Femur (tissue), 1 donor: ENCODE results near the gene TSGA10.
"Not testable (repeated sequence)": the region's sequence is repeated elsewhere in the genome, so short reads cannot be mapped to it uniquely, and the experiment has no call there.

Experiments used
- DNase-seq: peaks from one replicate; pipeline ENCODE4 v3.0.0-alpha.2; 2017

Gene TSGA10, protein sequence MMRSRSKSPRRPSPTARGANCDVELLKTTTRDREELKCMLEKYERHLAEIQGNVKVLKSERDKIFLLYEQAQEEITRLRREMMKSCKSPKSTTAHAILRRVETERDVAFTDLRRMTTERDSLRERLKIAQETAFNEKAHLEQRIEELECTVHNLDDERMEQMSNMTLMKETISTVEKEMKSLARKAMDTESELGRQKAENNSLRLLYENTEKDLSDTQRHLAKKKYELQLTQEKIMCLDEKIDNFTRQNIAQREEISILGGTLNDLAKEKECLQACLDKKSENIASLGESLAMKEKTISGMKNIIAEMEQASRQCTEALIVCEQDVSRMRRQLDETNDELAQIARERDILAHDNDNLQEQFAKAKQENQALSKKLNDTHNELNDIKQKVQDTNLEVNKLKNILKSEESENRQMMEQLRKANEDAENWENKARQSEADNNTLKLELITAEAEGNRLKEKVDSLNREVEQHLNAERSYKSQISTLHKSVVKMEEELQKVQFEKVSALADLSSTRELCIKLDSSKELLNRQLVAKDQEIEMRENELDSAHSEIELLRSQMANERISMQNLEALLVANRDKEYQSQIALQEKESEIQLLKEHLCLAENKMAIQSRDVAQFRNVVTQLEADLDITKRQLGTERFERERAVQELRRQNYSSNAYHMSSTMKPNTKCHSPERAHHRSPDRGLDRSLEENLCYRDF

DNA sequence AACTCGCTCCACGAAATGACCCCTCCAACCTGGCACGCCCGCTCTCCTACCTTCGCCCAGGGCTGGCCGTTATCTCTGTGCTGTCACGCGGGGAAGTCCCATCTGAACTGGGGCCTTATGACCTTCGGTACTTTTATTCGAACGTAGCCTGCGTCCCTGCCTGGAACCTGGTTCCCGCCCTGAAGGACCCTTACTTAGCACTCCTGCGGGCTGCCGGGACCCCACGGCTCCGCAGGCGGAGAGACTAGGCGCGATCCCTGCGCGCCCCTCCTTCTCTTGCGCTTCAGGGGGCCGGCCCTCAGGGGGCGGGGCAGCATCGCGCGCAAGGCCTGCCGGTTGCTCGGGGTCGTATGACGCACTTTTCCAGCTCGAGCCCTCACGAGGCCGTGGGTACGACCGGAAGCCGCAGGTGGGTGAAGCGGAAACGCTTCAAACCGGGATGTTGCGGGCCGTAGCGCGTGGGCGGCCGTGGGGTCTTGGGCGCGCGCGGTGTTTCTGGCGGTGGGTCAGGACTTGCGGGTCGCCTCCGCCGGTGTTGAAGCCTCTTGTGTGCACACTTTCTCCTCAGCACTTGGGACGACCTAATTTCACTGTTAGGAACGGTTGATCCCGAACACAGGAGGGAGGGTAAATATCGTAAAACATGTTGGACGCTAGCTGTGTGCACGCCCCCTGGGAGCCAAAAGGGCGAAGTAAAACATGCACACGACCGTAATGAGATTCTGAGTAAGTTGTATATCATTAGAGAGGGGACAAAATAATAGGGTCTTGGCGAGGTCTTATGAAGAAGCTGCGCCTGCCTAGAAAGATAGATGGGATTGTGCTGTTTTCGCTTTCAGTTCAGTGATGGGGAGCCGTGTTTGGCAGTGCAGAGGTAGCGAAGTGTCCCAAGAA, at the start of gene TSGA10, which contains the start of gene LIPT1:
TSS of gene TSGA10 (minus strand) at position 300 of the 894 bp plus-strand sequence. CDS start 45,503 bp downstream, outside the sequence.
TSS of gene LIPT1 (plus strand) at position 325 of the 894 bp plus-strand sequence. CDS start 6,991 bp downstream, outside the sequence.
- DNase-seq, result peak; percentile 95

DNA sequence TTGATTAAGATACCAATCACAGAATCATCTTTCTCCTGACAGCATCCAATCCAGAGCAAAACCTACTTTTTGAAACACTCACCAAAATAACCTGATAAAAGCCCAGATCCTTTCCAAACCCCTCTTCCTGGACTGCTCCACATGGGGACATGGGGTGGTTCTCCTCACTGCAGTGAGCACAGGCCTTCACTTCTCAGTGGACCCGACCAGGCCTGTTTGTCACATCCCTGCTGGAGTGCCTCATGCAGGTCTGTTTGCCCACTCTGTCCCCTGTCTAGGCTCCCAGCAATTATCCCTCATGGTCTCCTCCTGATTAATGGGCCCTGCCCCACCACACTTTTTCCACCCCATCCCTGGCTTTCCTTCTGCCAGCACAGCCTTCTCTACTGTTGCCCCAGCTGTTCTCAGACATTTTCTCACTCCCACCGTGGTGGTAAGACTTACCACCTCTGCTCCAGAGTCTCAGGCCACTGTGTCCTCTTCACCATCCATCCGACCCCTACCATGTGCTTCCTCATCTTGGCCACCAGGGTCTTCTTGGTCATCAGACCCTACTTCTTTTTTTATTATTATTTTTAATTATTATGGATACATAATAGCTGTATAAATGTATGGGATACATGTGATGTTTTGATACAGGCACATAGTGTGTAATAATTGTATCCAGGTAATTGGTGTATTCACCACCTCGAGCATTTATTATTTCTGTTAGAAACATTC, 47.4 kb upstream of the TSGA10 start:
- DNase-seq, result no peak

DNA sequence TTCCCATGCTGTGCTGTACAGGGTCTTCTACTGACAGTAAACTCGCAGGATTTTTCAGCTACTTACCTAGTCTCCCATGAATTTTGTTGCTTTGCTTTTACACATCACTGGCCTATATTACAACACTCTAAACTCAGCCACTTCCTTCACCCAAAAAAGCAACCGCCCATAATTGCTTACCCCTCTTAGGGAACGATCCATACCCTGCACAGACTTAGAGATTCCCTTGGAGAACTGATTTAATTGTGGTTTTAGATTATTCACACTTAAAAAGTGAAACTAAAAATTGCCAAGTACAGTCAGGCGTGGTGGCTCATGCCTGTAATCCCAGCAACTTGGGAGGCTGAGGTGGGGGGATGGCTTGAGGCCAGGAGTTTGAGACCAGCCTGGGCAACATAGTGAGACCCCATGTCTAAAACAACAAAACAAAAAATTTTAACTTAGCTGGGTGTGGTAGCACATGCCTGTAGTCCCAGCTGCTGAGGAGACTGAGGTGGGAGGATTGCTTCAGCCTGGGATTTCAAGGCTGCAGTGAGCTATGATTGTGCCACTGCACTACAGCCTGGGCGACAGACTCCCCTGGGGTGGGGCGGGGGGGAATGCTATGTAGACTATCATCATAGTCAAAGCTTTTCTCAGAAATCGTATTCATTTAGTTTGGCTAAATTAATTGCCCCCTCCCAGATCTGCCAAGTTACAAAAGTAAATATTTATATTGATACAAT, 45.5 kb upstream of the TSGA10 start:
- no peak for DNase-seq

DNA sequence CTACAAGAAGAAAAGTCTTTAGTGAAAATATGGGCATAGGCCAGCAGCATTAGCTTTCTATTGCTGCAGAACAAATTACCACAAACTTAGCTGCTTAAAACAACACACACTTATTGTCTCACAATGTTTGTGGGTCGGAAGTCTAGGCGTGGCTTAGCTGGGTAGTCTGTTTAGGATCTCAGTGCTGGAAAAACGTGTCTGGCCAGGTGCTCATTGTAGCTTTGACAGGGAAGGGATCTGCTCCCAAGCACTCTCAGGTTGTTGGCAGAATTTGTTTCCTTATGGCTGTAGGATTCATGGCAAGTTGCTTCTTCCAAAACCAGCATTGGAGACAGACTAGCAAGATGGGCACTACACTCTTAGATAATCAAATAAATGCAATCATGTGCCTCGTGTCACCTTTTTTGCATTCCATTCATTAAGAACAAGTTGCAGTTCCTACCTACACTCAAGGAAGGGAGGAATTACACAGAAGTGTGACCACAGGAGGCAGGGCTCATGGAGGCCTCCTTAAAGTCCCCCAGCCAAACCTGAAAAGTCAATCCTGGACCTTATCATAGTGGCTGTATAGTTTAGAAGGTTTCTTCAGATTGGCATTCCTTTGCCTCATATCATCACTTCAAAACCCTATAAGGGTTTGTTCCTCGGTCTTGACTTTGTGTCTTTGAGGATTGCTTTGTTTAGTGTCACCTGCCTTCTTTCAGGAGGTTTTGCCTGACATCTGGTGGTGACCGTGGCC, 43.5 kb upstream of the TSGA10 start:
- no peak for DNase-seq

DNA sequence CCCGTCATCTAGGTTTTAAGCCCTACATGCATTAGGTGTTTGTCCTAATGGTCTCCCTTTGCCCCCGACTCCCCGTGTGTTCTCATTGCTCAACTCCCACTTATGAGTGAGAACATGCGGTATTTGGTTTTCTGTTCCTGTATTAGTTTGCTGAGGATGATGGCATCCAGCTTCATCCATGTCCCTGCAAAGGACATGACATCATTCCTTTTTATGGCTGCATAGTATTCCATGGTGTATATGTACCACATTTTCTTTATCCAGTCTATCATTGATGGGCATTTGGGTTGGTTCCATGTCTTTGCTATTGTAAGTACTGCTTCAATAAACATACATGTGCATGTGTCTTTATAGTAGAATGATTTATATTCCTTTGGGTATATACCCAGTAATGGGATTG, 37.6 kb upstream of the TSGA10 start:
- not testable (repeated sequence) for DNase-seq

DNA sequence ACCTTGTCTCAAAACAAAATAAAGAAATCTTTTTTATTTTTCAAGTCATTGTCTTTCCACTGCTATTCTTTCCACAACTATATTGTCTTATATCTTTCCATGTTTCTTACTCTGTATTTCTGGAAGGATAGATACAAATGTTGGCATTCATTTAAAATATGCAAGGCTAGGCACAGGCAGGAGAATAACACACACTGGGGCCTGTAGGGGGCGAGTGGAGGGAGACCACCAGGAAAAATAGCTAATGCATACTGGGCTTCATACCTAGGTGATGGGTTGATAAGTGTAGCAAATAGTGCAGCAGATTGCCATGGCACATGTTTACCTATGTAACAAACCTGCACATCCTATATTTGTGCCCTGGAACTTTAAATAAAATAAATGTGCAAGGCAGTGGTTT, 35.8 kb upstream of the TSGA10 start:
- no peak for DNase-seq

DNA sequence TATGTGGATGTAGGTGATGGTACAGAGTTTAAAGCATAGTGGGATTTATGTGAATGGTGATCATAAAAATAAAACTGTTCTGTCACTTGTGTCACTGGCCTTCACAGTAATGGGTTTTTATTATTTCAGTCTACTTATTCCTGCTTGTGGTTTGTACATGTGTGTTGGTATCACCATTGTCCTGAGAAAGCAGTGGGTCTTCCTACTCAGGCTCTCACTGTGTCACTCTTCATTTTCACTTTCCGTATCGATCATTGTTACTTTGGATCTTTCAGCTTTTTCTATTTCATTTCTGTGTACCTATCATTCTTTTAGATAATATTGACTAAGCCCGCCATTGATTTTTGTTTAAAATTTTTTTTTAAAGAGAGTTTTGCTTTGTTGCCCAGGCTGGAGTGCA, 33.6 kb upstream of the TSGA10 start:
- DNase-seq, result no peak

DNA sequence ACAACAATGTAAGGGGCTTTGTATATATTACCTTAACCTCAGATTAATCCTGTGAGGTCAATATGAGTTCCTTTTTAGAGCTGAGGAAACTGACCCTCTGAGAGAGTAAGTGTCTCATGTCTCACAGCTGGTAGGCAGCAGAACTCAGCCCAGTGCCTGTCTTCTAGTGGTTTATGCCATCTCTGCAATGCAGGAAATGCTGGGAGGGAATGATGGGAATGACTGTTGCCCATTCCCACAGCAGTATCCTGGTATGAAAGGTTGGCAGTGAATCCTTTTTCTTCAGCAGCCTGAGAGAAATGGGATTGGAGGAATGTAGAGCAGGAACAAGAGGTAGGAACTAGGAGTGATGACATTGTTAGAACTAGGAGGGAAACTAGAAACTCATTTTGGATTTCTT, 32.3 kb upstream of the TSGA10 start:
- no peak for DNase-seq

DNA sequence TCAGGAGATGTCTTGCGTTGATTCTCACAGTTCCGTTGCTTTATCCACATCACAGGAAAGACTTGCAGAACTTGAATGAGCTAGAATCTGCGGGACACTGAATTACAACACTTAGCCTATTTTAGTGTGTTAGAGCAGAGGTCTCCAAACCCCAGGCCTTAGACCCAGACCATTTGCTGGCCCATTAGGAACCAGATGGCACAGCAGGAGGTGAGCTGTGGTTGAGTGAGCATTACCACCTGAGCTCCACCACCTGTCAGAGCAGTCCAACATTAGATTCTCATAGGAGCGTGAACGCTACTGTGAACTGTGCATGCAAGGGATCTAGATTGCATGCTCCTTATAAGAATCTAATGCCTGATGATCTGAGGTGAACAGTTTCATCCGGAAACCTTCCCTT, 30.1 kb upstream of the TSGA10 start:
- no peak for DNase-seq

DNA sequence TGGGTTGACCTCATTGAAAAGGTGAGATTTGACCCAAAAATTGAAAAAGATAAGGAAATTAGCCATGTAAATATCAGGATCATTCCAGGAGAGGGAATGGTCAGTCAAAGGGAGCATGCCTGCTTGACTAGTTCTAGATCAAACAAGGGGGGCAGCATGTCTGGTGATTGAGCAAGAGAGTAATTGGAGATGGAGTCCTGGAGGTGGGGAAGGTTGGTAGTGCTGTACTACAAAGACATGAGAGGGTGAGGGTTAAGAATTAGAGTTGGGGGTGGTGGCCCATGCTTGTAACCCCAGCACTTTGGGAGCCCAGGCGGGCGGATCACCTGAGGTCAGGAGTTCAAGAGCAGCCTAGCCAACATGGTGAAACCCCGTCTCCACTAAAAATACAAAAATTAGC, 28.3 kb upstream of the TSGA10 start:
- DNase-seq, result no peak

DNA sequence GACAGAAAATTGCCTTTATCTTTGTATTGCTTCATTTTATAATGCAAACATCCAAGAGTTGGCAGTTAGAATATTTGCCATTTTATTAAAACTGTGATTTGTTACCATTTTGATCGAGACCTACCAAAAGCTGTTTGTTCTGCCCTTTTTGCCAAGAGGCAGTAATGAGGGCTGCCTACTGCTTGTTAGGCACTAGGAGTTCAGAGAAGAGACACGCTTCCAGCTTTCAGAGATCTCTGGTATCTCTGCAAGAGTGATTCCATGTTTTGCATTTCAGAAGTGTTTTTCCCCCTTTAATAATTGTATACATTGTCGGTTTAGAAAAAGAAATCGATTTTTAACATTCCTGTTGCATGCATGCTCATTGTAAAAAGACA, 26.9 kb upstream of the TSGA10 start:
- no peak for DNase-seq

DNA sequence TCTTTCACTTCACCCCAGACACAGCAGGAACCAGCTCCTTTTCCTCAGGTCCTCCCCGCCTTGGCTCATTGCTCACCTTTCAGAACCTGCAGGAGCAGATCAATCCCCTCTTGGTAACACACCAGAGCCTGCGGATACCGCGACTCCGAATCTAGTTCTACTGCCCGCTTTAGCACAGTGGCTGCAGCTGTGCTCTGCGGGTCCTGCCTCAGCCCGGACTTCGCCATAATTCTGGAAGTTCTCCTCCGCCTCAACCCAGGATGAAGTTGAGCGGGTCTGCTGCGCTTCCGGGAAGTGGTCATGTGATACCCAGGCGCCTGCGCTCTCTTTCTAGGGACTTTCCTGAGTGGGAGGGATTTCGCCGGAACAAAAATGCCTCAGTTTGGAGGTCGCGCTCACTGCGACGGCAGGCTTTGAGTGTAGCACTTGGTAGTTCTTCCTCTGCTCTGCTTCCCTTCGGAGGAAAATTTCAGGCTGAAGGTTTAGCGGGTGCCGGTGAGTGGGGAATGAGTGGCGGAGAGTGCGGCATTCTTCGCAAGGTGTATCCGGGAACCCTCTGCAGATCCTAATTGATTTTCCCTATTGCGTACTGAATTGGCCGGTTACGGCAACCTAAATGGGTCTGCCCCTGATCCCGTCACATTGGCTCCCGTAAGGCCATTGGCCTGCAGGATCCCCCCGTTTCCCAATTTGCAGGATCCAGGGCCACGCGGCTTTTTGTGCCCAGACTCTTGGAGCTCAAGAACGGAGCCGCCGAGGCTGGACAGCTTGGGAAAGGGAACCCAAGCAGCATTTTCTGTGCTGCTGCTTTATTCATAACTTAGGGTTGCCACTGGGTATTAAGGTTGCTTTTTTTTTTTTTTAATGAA, 26.2 kb upstream of the TSGA10 start, which contains the start of the genes MITD1 and MRPL30:
TSS of gene MITD1 (minus strand) at position 304 of the 869 bp plus-strand sequence. CDS start at position 227, 77 bp downstream.
TSS of gene MRPL30 (plus strand) at position 430 of the 869 bp plus-strand sequence. CDS start 5,020 bp downstream, outside the sequence.
- DNase-seq, result peak; percentile 96

DNA sequence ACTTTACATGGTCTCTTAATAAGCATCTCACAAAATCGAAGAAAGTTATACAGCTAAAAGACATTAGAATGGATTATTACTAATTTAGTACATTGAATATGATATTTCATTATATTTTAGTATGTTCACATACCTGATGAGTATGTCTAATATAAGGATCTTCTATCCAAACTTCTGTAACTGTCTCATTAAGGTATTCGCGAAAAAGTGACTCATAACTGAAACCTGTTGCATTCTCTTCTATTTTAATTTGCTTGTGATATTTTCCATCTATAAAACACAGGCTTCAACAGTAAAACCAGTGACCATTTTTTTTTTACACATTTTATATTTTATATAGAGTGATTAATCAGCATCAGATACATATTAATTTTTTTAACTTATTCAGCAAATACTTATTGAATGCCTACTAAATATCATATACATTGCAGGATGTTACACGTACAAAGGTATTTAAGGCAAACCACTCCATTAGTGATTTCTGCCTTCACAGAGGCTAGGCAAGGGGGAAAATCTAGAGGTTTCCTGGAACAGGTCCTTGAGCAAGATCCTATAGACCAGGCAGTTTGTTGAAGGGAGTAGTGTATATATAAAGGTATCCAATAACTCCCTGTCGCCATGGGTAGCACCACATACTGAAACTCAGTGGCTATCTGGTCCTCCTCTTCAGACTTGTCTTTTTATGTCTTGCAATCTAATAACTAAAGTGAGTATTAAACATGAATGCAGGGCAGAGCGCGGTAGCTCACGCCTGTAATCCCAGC, 16.8 kb upstream of the TSGA10 start:
- DNase-seq, result no peak

DNA sequence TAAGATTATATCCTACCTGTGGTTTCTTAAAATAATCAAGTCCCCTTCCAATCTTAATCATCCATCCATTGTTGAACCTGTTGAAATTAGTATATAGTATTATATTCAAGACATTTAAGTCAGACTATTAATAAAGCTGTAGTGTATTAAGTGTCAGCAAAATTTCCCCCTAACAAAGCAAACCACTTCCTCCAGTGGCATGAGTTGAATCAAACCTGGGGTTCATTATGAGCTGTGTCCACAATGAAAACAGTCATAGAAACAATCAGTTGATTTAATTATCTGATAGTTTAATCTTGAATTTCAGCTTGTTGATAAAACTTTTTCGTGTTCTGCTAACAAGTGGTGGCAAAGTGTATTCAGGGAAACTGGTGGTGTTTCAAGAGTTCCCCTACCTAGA, 14.8 kb upstream of the TSGA10 start:
- DNase-seq, result no peak

DNA sequence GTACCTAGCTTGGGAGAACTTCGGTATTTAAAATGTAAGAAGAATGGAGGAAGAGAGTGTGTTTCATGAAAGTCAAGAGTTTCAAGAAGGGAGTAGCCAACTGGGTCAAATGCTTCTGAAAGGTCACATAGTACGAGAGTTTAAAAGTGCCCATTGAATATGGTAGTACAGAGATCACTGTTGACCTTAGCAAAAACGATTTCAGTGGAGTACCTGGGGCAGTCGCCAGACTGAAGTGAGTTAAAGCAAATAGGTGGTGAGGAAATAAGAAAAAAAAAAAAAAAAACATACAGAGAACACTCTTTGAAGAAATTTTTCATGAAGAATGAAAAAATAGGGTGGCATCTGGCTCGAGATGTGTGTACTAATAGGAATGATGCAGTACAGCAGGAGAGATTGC, 11.5 kb upstream of the TSGA10 start:
- DNase-seq, result no peak

DNA sequence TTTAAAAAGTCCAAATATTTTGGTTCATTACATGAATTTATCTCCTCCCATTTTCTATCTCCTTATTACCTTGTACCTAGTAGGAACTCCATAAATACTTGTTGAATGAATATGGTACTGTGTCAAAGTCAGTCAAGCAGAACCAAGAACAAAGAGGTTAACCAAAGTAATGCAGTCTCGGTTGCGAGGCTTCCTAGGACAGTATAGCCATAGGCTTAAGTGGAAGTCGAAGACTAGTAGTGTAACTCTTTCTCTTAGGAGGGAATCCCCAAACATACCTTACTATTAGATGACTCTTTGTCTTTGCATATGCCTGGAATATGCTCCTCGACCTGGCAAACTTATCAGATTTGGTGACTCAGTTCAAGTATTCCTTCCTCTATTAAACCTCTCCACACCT, 4.9 kb upstream of the TSGA10 start:
- no peak for DNase-seq

DNA sequence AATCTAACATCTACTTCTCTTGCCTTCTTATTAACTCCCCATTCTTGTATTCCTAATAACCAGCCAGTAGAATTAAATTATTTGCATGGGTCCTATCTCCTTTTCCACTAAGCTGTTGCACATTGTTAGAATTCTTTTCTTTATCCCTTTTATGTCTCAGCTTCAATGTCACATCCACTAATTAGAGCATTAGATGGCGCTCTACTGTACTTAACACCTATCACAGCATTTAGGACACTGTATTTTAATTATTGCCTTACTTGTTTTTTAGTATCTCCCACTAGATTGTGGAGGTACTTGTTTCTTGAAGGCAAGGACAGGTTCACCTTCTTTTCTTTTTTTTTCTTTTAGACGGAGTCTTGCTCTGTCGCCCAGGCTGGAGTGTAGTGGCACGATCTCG, 3.9 kb upstream of the TSGA10 start:
- no peak for DNase-seq

DNA sequence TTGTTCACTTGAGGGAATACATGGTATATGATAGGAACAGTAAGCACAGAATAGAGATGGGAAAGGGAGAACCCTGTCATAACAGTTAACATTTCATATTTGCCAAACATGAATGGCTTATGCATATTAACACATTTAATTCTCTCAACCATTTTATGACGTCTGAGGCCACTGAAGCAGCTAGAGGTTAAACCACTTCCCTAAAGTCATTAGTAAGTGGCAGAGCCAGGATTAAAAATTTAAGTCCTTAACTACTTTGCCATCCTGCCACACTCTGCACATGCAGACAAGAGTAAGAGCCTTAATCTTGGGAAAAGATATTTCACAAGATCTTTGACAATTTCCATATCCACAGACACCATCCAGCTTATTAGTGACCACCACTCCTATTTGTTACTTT, 2.1 kb upstream of the TSGA10 start:
- no peak for DNase-seq
